PC-9 (cell line): Measurements from ENCODE around the gene TGFB1. TPM values are rescaled to one million over a fixed set of nuclear protein-coding genes. Genes with fewer than 3 reads are reported as not detected.

Experiments
- BruUV-seq: library from RNA; stranded (reverse); fragments of 400-500 nt; replicated peaks from 2 replicates; lab custom pipeline; 2021; lab: Mats Ljungman, UMichigan
- CTCF ChIA-PET: fragments of 300-600 bp; sonication (Branson Sonifier 250); formaldehyde crosslinking; loops from one replicate; lab custom pipeline; 2022; ENCODE audit warnings: antibody characterized with exemption; lab: Charles Lee
- POLR2A ChIA-PET: fragments of 300-600 bp; sonication (Branson Sonifier 250); formaldehyde crosslinking; loops from one replicate; lab custom pipeline; 2022; ENCODE audit warnings: antibody characterized with exemption; ENCODE audit not compliant: unreplicated experiment; lab: Charles Lee
- DNase-seq, 2 experiments: peaks; one replicate each; pipeline versions ENCODE4 v3.0.0 to v3.0.0-alpha.2; 2015 to 2022; ENCODE audit warnings: mixed read lengths in 1 of 2
- H2AFZ ChIP-seq: fragments of 200-600 bp; sonication (generic); 2 replicates; pipeline ENCODE4 v1.8.1; 2017; ENCODE audit warnings: antibody characterized with exemption
- H3F3A ChIP-seq: fragments of 200-600 bp; sonication (generic); 2 replicates; pipeline ENCODE4 v1.8.1; 2017; ENCODE audit warnings: antibody characterized with exemption, mild to moderate bottlenecking, low read depth; ENCODE audit not compliant: insufficient read depth
- H3K27ac ChIP-seq: fragments of 200-600 bp; sonication (generic); 2 replicates; pipeline ENCODE4 v1.6.1; 2016; ENCODE audit warnings: mixed run types
- H3K27me3 ChIP-seq: fragments of 200-600 bp; sonication (generic); 2 replicates; pipeline ENCODE4 v1.6.1; 2016; ENCODE audit warnings: low read depth, mixed run types; ENCODE audit not compliant: insufficient read depth
- H3K36me3 ChIP-seq: fragments of 200-600 bp; sonication (generic); 2 replicates; pipeline ENCODE4 v1.6.1; 2016; ENCODE audit warnings: low read depth, mixed run types
- H3K4me1 ChIP-seq: fragments of 200-600 bp; sonication (generic); replicated peaks from 2 replicates; pipeline ENCODE4 v1.6.1; 2016; ENCODE audit warnings: mixed run types; ENCODE audit not compliant: insufficient read depth
- H3K4me2 ChIP-seq: fragments of 200-600 bp; sonication (generic); 2 replicates; pipeline ENCODE4 v1.6.1; 2017; ENCODE audit warnings: mixed run types
- H3K4me3 ChIP-seq: fragments of 200-600 bp; sonication (generic); 2 replicates; pipeline ENCODE4 v1.6.1; 2016; ENCODE audit warnings: mixed run types
- H3K79me2 ChIP-seq: fragments of 200-600 bp; sonication (generic); 2 replicates; pipeline ENCODE4 v1.6.1; 2017; ENCODE audit warnings: low read depth, mixed run types
- H3K9me2 ChIP-seq: fragments of 200-600 bp; sonication (generic); 2 replicates; pipeline ENCODE4 v1.8.1; 2017; ENCODE audit warnings: mild to moderate bottlenecking; ENCODE audit not compliant: insufficient read depth
- H3K9me3 ChIP-seq: fragments of 200-600 bp; sonication (generic); 2 replicates; pipeline ENCODE4 v1.8.1; 2016; ENCODE audit warnings: low read depth; ENCODE audit not compliant: insufficient read depth
- H4K20me1 ChIP-seq: fragments of 200-600 bp; sonication (generic); 2 replicates; pipeline ENCODE4 v1.8.1; 2017; ENCODE audit not compliant: insufficient read depth
- EZH2 ChIP-seq: fragments of 200-600 bp; sonication (generic); IDR thresholded peaks from 2 replicates; pipeline ENCODE4 v1.8.0; 2017; ENCODE audit warnings: antibody characterized with exemption, low read depth
- intact Hi-C: fragments of 100-400 bp; cut with micrococcal nuclease; formaldehyde crosslinking; loops from one replicate; pipeline ENCODE4 v1.10.0; 2022; ENCODE audit not compliant: unreplicated experiment
- total RNA-seq: library from RNA; stranded (reverse); gene quantifications from 2 replicates; pipeline ENCODE4 v1.2.3, GENCODE V29; 2021
- TF ChIP-seq, protein P1 (sequence below): fragments of 200-600 bp; sonication (generic); conservative IDR thresholded peaks from 2 replicates; pipeline ENCODE4 v1.6.1; 2017; ENCODE audit warnings: mixed run types, antibody characterized with exemption, mild to moderate bottlenecking, moderate library complexity

Gene TGFB1
- total RNA-seq, 1 experiment from 2014 or later = 67.9 TPM

- Histone ChIP-seq H3K4me1 (no peaks in the 10 kb centered on the region), H3K9me3 (no peaks in the 10 kb centered on the region), H3K4me2 (no peak overlapping the region), H3K36me3 (no peaks in the 10 kb centered on the region), H3K79me2 (no peaks in the 10 kb centered on the region), H3K4me3 (no peak overlapping the region), H3K9me2 (no peaks in the 10 kb centered on the region), H3K27me3 (no peaks in the 10 kb centered on the region), H3F3A (no peaks in the 10 kb centered on the region), H2AFZ (no peak overlapping the region), H3K27ac (no peak overlapping the region), H4K20me1 (no peaks in the 10 kb centered on the region)
- BruUV-seq = no TSS peak
- no peak for TF ChIP-seq EZH2
- TF ChIP-seq, protein P1, sequence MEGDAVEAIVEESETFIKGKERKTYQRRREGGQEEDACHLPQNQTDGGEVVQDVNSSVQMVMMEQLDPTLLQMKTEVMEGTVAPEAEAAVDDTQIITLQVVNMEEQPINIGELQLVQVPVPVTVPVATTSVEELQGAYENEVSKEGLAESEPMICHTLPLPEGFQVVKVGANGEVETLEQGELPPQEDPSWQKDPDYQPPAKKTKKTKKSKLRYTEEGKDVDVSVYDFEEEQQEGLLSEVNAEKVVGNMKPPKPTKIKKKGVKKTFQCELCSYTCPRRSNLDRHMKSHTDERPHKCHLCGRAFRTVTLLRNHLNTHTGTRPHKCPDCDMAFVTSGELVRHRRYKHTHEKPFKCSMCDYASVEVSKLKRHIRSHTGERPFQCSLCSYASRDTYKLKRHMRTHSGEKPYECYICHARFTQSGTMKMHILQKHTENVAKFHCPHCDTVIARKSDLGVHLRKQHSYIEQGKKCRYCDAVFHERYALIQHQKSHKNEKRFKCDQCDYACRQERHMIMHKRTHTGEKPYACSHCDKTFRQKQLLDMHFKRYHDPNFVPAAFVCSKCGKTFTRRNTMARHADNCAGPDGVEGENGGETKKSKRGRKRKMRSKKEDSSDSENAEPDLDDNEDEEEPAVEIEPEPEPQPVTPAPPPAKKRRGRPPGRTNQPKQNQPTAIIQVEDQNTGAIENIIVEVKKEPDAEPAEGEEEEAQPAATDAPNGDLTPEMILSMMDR = no peak
- ChIA-PET POLR2A (interaction anchor here (0.6 to 0.7 kb wide), 2 partner anchors 9 to 192 kb away, joined by 3 to 15 read pairs; no protein-coding TSS in a partner anchor), CTCF (no interaction called here)
- intact Hi-C loops = no loop called here
- no peak for DNase-seq
Observed at GRCh38 chr19:41376998-41377365, 23.3 kb upstream of the TGFB1 start.

DNA sequence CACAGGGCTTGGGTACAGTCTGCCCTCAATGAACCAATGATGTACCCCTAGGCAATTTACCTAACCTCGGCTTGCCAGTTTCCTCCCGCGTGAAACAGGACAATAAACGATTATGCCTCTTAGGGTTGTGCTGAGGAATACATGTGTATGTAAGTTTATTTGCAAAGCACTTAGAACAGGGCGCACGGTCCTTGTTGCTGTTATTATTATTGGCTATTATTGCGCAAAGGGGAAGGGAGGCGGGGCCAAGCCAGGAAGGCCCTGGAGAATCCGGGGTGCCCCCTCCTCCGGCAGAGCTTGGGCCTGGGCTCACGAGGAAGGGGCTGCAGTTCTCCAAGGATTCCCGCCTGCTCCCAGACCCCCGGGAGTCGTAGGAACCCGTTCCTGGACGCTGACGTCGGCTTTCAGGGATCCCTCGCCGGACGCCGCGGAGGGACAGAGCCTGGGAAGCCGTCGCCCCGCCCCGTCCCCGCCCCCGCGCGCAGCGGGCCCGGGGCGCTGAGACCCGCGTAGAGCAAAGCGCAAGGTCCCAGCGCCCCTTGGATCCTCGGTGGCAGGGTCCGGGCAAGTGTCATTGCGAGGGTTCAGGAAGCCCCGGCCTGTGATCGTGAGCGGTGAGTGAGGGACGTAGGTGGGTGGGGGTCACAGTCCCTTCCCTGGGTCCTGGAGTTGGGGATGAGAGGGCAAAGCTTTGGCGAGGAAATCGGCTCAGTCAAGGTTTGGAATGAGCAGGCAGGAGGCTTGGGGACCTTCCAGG, 22.7 kb upstream of the TGFB1 start, which contains the start of gene TMEM91:
TMEM91 (plus strand) TSS at position 293 of the 757 bp plus-strand sequence. CDS start 1,777 bp downstream, outside the sequence.
- no peaks in the 10 kb centered on the region for H3K36me3 ChIP-seq
- no peak within 1 kb of the TSS for H3K4me2 ChIP-seq
- H3K9me2 ChIP-seq = no peaks in the 10 kb centered on the region
- H3K27ac ChIP-seq = no peak within 1 kb of the TSS
- intact Hi-C loops = no loop called here
- H3F3A ChIP-seq = no peaks in the 10 kb centered on the region
- no peak for TF ChIP-seq EZH2
- no TSS peak for BruUV-seq
- CTCF ChIA-PET = no interaction called here
- no peak for DNase-seq
- no peaks in the 10 kb centered on the region for H4K20me1 ChIP-seq
- no peak within 1 kb of the TSS for H3K4me3 ChIP-seq
- H3K9me3 ChIP-seq = no peaks in the 10 kb centered on the region
- POLR2A ChIA-PET = interaction anchor here (0.6 to 0.7 kb wide), 2 partner anchors 9 to 192 kb away, joined by 3 to 15 read pairs; no protein-coding TSS in a partner anchor
- no peak within 1 kb of the TSS for H2AFZ ChIP-seq
- no peaks in the 10 kb centered on the region for H3K27me3 ChIP-seq
- no peaks in the 10 kb centered on the region for H3K4me1 ChIP-seq
- no peaks in the 10 kb centered on the region for H3K79me2 ChIP-seq

DNA sequence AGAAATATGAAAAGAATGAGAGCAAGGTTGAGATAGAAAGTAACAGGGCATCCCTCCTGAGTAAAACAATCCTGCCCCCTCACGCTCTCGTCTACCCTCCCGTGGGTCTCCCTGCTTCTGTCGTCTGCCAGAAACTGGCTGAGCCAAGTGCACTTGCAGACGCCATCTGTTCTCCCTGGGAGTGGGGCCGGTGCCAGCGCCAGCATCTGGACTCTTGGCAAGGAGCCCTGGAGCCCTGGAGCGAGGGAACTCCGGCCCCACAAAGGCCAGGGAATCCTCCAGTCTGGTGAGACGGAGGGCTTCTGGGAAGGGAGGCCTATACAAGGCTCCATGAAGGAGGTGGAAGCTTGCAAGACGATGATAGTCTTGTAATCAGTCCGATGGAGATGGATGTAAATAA, 20.3 kb upstream of the TGFB1 start:
- Histone ChIP-seq H3K79me2 (no peaks in the 10 kb centered on the region), H4K20me1 (no peaks in the 10 kb centered on the region), H3K27ac (no peak overlapping the region), H2AFZ (no peak overlapping the region), H3F3A (no peaks in the 10 kb centered on the region), H3K9me3 (no peaks in the 10 kb centered on the region), H3K4me1 (no peaks in the 10 kb centered on the region), H3K36me3 (no peaks in the 10 kb centered on the region), H3K4me3 (no peak overlapping the region), H3K9me2 (no peaks in the 10 kb centered on the region), H3K27me3 (no peaks in the 10 kb centered on the region), H3K4me2 (no peak overlapping the region)
- intact Hi-C loops = no loop called here
- ChIA-PET CTCF (no interaction called here), POLR2A (no interaction called here)
- DNase-seq = no peak
- TF ChIP-seq EZH2 = no peak
- TF ChIP-seq, protein P1 = no peak
- BruUV-seq = no TSS peak
